Measurements from ENCODE around the gene RPL38.
A peak's percentile ranks its signal among the peaks of the same experiment; 100 is the strongest.

RPL38 gene

GRCh38 chr17:74213861-74214391, 10.4 kb downstream of the RPL38 start:
- DNase-seq (ENCODE audit: low read depth): no peak
- no peak for TF ChIP-seq CTCF (IDR thresholded peaks at IDR 0.05; ENCODE audit: low read length, missing control alignments)
- H3K4me3 ChIP-seq (replicated peaks; ENCODE audit: low read depth, low read length): peak overlapping the region; percentile 78

GRCh38 chr17:74214484-74215341, 11.2 kb downstream of the RPL38 start:
- peak overlapping the region; percentile 78 for H3K4me3 ChIP-seq (replicated peaks; ENCODE audit: low read depth, low read length)
- DNase-seq (ENCODE audit: low read depth): no peak
- TF ChIP-seq CTCF (IDR thresholded peaks at IDR 0.05; ENCODE audit: low read length, missing control alignments): no peak

GRCh38 chr17:74215342-74215727, 11.9 kb downstream of the RPL38 start:
- DNase-seq (ENCODE audit: low read depth): no peak
- H3K4me3 ChIP-seq (replicated peaks; ENCODE audit: low read depth, low read length): no peak overlapping the region

GRCh38 chr17:74216505-74216904, 13.0 kb downstream of the RPL38 start:
- no peak overlapping the region for H3K4me3 ChIP-seq (replicated peaks; ENCODE audit: low read depth, low read length)
- no peak for DNase-seq (ENCODE audit: low read depth)
- TF ChIP-seq CTCF (IDR thresholded peaks at IDR 0.05; ENCODE audit: low read length, missing control alignments): no peak

More at GRCh38 chr17:74215342-74215727, 11.9 kb downstream of the RPL38 start:
- TF ChIP-seq CTCF (IDR thresholded peaks at IDR 0.05; ENCODE audit: low read length, missing control alignments): no peak

GRCh38 chr17:74217037-74217730, 13.7 kb downstream of the RPL38 start:
- H3K4me3 ChIP-seq (replicated peaks; ENCODE audit: low read depth, low read length): no peak overlapping the region
- no peak for TF ChIP-seq CTCF (IDR thresholded peaks at IDR 0.05; ENCODE audit: low read length, missing control alignments)
- DNase-seq (ENCODE audit: low read depth): no peak

GRCh38 chr17:74217888-74218287, 14.4 kb downstream of the RPL38 start:
- no peak overlapping the region for H3K4me3 ChIP-seq (replicated peaks; ENCODE audit: low read depth, low read length)
- TF ChIP-seq CTCF (IDR thresholded peaks at IDR 0.05; ENCODE audit: low read length, missing control alignments): no peak
- DNase-seq (ENCODE audit: low read depth): no peak

All from fibroblast of pulmonary artery (primary cell).